Vagina (tissue), 2 donors: ENCODE results near the gene IFT52. TPM values are rescaled to one million over a fixed set of nuclear protein-coding genes. Genes with fewer than 3 reads are reported as not detected.

Experiments
- DNase-seq, 2 donors: peaks; one replicate each; pipeline ENCODE4 v3.0.0-alpha.2; 2017; ENCODE audit errors: extremely low spot score in 2 of 2
- H3K27ac ChIP-seq: fragments of 200-600 bp; sonication (generic); one replicate; pipeline ENCODE4 v1.5.1; 2019
- H3K27me3 ChIP-seq: fragments of 200-600 bp; sonication (generic); one replicate; pipeline ENCODE4 v1.5.1; 2019
- H3K36me3 ChIP-seq, 2 donors: fragments of 200-600 bp; sonication (generic); one replicate each; pipeline ENCODE4 v1.5.1; 2017 to 2019
- H3K4me1 ChIP-seq: fragments of 200-600 bp; sonication (generic); one replicate; pipeline ENCODE4 v1.5.1; 2019
- H3K4me3 ChIP-seq, 2 donors: fragments of 200-600 bp; sonication (generic); 1 replicate in 1 of 2; 2 replicates in 1 of 2; pipeline ENCODE4 v1.5.1; 2016 to 2019
- H3K9me3 ChIP-seq: fragments of 200-600 bp; sonication (generic); one replicate; pipeline ENCODE4 v1.5.1; 2019
- CTCF ChIP-seq, 3 experiments: fragments of 450-650 bp in 2 of 3; fragments of 200-600 bp in 1 of 3; sonication (generic) in 1 of 3; IDR thresholded peaks; one replicate each; pipeline ENCODE4 v1.5.1; 2017 to 2019; ENCODE audit warnings: antibody characterized with exemption in 3 of 3, mild to moderate bottlenecking in 2 of 3, moderate library complexity in 2 of 3
- POLR2A ChIP-seq, 2 donors: fragments of 450-650 bp; IDR thresholded peaks; one replicate each; pipeline ENCODE4 v1.6.1; 2017; ENCODE audit warnings: antibody characterized with exemption in 2 of 2, mild to moderate bottlenecking in 2 of 2, moderate library complexity in 2 of 2
- POLR2AphosphoS5 ChIP-seq, 2 donors: sonication (generic); formaldehyde crosslinking; IDR thresholded peaks; one replicate each; pipeline ENCODE4 v1.9.0; 2017; ENCODE audit warnings: antibody characterized with exemption in 2 of 2, mild to moderate bottlenecking in 2 of 2, low read depth in 1 of 2; ENCODE audit not compliant: insufficient read depth in 1 of 2
- intact Hi-C: fragments of 100-400 bp; cut with DNase I; formaldehyde crosslinking; loops from one replicate; pipeline ENCODE4 v1.15.1; 2023
- total RNA-seq: library from RNA; depleted of rRNA; stranded (reverse); fragments of >200 nt; gene quantifications from one replicate; pipeline ENCODE4 v1.2.3, GENCODE V29; 2016

Gene IFT52
- total RNA-seq, 1 donor from 2014 or later, result 28.0 TPM

- peaks cover 0 to 4% of the 10 kb centered on the region in 2 donors for H3K36me3 ChIP-seq
- intact Hi-C loops, result no loop called here
- DNase-seq, result no peak
Measured at GRCh38 chr20:43544501-43544900, 46.2 kb upstream of the IFT52 start.

GRCh38 chr20:43545837-43546578, 44.7 kb upstream of the IFT52 start:
- Histone ChIP-seq H3K9me3 (no peaks in the 10 kb centered on the region), H3K27me3 (no peaks in the 10 kb centered on the region), H3K36me3 (peaks cover 0 to 4% of the 10 kb centered on the region in 2 donors), H3K4me1 (no peaks in the 10 kb centered on the region), H3K27ac (no peak overlapping the region), H3K4me3 (no peak overlapping the region)
- DNase-seq, result no peak
- TF ChIP-seq CTCF (IDR thresholded peaks at IDR 0.05), result no peak
- no peak for TF ChIP-seq POLR2A (IDR thresholded peaks at IDR 0.05)
- no peak for TF ChIP-seq POLR2AphosphoS5 (IDR thresholded peaks at IDR 0.05; ENCODE audit: insufficient read depth in 1 of 2, low read depth in 1 of 2)
- intact Hi-C loops, result no loop called here

More at GRCh38 chr20:43544501-43544900, 46.2 kb upstream of the IFT52 start:
- no peaks in the 10 kb centered on the region for H3K27me3 ChIP-seq
- H3K9me3 ChIP-seq, result no peaks in the 10 kb centered on the region
- no peak overlapping the region for H3K27ac ChIP-seq
- H3K4me3 ChIP-seq, result no peak overlapping the region
- TF ChIP-seq CTCF (IDR thresholded peaks at IDR 0.05) (no peak), POLR2AphosphoS5 (IDR thresholded peaks at IDR 0.05; ENCODE audit: insufficient read depth in 1 of 2, low read depth in 1 of 2) (no peak), POLR2A (IDR thresholded peaks at IDR 0.05) (no peak)
- H3K4me1 ChIP-seq, result no peaks in the 10 kb centered on the region

DNA sequence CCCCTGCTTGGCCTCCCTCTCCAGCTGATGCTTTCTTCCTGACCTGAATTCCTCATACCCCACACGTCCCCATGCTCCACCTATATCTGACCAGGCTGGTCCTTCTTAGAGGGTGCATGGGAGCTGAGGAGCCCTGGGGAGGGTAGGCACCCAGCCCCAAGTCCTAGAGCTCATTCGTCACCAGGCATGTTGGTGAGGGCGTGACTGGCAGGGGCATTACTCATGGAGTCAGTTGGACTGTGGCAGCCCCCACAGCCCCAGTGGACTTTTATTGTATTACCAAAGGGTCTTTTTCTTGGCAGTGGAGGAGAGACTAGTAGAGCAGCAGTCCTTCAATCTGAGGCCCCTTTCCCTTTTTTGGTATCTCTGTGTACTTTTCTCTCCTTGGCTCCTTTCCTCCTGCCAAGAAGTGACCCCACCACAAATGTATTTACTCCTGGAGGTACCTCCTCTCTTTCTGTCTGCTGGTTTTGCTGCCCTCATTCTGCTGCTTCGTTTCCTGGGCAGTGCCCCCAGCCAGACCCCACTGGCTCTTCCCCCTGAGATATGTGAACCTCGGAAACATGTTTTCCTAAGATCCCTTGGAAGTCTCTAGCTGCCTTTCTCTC, 42.4 kb upstream of the IFT52 start:
- Histone ChIP-seq H3K27ac (no peak overlapping the region), H3K4me1 (no peaks in the 10 kb centered on the region), H3K9me3 (no peaks in the 10 kb centered on the region), H3K27me3 (no peaks in the 10 kb centered on the region), H3K36me3 (peaks cover 0 to 4% of the 10 kb centered on the region in 2 donors), H3K4me3 (no peak overlapping the region)
- TF ChIP-seq POLR2A (IDR thresholded peaks at IDR 0.05) (no peak), CTCF (IDR thresholded peaks at IDR 0.05) (no peak), POLR2AphosphoS5 (IDR thresholded peaks at IDR 0.05; ENCODE audit: insufficient read depth in 1 of 2, low read depth in 1 of 2) (no peak)
- DNase-seq, result no peak
- intact Hi-C loops, result no loop called here

DNA sequence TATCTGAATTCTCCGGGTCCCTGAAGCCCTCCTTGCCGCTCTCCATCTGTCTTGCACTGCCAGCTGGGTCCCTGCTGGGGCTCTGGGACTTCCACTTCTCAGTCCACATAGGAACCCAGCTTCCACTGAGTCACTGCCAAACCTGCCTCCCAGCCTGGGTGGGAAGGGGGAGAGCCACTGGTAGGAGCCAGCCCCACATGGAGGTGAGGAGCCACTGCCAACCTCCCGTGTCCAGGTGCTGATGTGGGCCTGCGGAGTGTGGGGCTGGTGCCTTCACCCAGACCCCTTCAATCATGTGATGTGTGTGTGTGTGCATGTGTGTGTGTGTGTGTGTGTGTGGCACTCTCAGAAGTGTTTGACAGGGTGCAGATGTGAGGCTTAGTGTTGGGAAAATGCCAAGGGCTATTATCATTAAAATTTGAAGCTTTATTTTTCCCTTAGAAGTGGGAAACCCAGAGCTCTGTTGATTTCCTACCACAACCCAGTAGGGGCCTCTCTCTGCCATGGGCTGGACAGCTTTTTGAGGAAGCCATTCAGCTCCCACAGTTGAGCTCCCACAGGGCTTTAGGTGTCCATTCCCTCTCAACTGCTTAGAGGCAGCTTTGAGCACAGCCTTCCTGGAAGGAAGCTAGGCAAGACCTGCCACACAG, 41.2 kb upstream of the IFT52 start:
- no peak overlapping the region for H3K27ac ChIP-seq
- H3K4me1 ChIP-seq, result no peaks in the 10 kb centered on the region
- no peak for DNase-seq
- TF ChIP-seq POLR2A (IDR thresholded peaks at IDR 0.05) (no peak), CTCF (IDR thresholded peaks at IDR 0.05) (no peak), POLR2AphosphoS5 (IDR thresholded peaks at IDR 0.05; ENCODE audit: insufficient read depth in 1 of 2, low read depth in 1 of 2) (no peak)
- intact Hi-C loops, result no loop called here
- H3K9me3 ChIP-seq, result no peaks in the 10 kb centered on the region
- no peak overlapping the region for H3K4me3 ChIP-seq
- H3K27me3 ChIP-seq, result no peaks in the 10 kb centered on the region
- peaks cover 0 to 4% of the 10 kb centered on the region in 2 donors for H3K36me3 ChIP-seq
